Fibroblast of mammary gland (primary cell): ENCODE data around the gene ADD2.
"Not testable (repeated sequence)": the region's sequence is repeated elsewhere in the genome, so short reads cannot be mapped to it uniquely, and the experiment has no call there.

Source experiments
- DNase-seq: peaks from one replicate; pipeline ENCODE4 v3.0.0-alpha.2; 2010; ENCODE audit warnings: low read depth
- H3K4me3 ChIP-seq: 2 replicates; pipeline ENCODE4 v1.5.1; 2011; ENCODE audit warnings: low read depth, mild to moderate bottlenecking, low read length, moderate library complexity; ENCODE audit not compliant: control insufficient read depth
- TF ChIP-seq, protein P1 (sequence below): conservative IDR thresholded peaks from 2 replicates; pipeline ENCODE4 v1.5.1; 2011; ENCODE audit warnings: low read depth, low read length, inconsistent platforms; ENCODE audit not compliant: control insufficient read depth, insufficient read depth

The ADD2 gene

DNA sequence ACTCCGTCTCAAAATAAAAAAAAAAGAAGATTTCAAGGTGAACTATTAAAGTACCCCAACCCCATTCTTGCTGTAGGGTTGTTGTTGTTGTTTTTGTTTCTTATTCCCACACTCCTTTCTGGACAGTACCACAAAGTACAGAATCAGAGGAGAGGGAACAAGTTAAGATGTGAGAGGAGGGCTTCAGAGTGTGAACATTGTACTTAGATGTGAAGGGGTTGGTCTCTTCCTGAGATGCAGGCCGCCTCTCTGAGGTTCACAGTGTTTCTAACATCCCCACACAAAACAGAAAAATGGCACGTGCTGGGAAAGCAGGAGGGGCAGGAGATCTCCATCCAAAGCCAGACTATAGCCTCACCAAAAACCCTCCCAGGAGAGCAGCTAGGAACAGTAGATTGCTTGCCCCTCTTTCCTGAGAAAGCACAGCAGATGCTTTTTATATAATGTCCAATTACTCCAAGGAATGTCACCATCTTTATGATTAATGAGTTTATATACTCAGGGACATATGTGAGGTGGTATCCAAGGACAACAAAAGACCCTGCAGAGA lies 22.6 kb downstream of the ADD2 start:
- DNase-seq: no peak
- TF ChIP-seq, protein P1, sequence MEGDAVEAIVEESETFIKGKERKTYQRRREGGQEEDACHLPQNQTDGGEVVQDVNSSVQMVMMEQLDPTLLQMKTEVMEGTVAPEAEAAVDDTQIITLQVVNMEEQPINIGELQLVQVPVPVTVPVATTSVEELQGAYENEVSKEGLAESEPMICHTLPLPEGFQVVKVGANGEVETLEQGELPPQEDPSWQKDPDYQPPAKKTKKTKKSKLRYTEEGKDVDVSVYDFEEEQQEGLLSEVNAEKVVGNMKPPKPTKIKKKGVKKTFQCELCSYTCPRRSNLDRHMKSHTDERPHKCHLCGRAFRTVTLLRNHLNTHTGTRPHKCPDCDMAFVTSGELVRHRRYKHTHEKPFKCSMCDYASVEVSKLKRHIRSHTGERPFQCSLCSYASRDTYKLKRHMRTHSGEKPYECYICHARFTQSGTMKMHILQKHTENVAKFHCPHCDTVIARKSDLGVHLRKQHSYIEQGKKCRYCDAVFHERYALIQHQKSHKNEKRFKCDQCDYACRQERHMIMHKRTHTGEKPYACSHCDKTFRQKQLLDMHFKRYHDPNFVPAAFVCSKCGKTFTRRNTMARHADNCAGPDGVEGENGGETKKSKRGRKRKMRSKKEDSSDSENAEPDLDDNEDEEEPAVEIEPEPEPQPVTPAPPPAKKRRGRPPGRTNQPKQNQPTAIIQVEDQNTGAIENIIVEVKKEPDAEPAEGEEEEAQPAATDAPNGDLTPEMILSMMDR: no peak
- H3K4me3 ChIP-seq: no peak overlapping the region

DNA sequence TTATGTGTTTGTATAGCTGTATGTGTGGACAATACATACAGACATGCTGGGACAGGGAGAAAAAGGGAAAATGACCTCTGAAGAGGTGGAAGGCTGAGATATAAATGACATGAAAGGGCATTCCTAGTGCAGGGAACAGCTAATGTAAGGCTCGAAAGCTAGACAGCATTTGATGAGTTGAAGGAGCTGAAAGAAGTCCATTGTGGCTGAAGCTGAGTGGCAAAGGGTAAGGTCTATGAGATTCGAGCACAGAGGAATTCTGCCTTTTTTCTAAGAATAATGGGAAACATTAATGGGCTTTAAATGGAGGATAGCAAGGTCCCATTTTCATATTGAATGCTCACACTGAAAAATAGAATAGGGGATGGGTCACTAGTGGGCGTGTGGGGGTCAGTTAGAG lies 23.6 kb downstream of the ADD2 start:
- TF ChIP-seq, protein P1: no peak
- DNase-seq: no peak
- no peak overlapping the region for H3K4me3 ChIP-seq

DNA sequence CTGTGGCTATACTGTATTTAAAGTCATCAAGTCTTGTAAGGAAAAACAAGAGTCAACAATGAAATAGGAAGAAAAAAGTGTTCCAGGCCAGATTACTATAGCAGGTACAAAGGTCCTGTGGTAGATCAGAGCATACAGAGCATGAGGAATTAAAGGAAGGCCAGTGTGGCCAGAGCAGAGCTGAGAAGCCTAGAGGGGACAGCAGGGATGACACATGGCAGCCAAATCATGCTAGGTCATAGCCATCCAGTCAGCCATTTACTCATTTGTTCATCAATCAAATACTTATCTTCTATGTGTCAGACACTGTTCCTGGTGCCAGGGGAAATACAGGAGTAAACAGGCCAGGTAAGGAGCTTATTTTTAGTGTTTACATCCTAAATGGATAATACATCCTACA lies 24.3 kb downstream of the ADD2 start:
- no peak for DNase-seq
- H3K4me3 ChIP-seq: no peak overlapping the region
- TF ChIP-seq, protein P1: no peak

DNA sequence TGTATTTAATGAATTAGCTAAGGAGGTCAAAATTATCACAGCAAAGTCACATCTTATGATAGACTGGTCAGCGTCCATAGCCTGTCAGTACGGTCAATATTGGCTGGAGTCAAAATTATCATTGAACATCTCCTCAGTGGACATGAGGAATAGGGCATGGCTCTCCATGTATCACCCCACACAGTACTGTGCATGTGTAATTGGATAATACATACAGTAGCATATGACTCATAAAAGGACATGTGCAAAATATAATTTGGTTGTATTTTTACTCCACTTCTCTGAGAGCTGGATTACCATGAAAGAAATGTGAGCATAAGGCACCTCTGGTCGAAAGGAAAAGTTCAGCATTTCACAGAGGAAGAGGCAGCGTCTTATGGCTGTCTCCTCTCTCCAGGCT lies 24.9 kb downstream of the ADD2 start:
- H3K4me3 ChIP-seq: no peak overlapping the region
- no peak for DNase-seq
- TF ChIP-seq, protein P1: no peak

DNA sequence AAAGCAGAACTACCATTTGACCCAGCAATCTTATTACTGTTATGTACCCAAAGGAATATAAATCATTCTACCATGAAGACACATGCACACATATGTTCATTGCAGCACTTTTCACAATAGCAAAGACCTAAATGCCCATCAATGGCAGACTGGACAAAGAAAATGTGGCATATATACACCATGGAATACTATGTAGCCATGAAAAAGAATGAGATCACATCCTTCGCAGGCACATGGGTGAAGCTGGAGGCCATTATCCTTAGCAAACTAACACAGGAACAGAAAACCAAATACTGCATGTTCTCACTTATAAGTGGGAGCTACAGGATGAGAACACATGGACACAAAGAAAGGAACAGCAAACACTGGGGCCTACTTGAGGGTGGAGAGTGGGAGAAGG lies 28.5 kb downstream of the ADD2 start:
- not testable (repeated sequence) for DNase-seq

DNA sequence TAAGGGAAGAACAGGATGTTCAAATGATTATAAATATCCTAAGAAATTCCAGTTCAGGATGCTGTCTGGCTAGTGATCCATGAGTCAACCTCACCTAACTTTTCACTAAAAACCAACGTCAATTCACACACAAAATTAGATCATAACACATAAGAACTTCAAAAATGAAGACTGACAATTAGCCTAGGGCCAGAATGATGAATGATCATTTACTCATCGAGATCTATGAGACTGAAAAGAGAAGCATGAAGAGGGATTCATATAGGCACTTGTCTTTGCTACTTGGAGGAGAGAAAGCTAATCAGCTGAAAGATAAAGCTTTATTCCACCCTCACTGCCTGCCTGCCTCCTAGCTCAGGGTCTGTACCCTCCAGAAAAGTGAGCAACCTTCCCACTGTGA lies 29.8 kb downstream of the ADD2 start:
- TF ChIP-seq, protein P1: no peak
- DNase-seq: no peak
- H3K4me3 ChIP-seq: no peak overlapping the region

More for the DNA sequence above, 28.5 kb downstream of the ADD2 start:
- not testable (repeated sequence) for H3K4me3 ChIP-seq

DNA sequence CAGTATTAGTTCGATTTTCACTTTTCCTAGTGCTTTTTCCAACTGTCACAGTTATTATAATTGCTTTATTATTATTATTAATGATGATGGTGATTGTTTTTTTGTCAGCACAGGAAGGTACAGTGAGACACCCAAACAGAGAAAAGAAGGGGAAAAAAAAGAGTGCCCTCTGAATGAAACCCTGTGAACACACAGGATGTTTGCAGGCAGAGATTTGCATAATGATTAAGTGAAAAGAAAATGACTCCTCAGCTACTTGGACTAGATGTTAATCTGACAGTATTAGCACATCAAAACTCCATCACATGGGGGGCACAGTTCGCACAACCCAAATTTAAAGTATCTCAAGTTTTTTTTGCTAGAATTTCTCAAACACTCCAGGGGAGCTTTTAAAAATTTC lies 32.9 kb downstream of the ADD2 start:
- TF ChIP-seq, protein P1: no peak
- H3K4me3 ChIP-seq: no peak overlapping the region
- DNase-seq: no peak
